HepG2 (cell line): ENCODE results near the gene SKIC2. TPM values are rescaled to one million over a fixed set of nuclear protein-coding genes. Genes with fewer than 3 reads are reported as not detected.

Experiments used
- CAMTA2 ChIP-seq: sonication (generic); formaldehyde crosslinking; IDR thresholded peaks from 2 replicates; pipeline ENCODE4 v1.4.0; 2020; ENCODE audit warnings: mild to moderate bottlenecking, missing genetic modification reagents, borderline replicate concordance
- E2F5 ChIP-seq: sonication (generic); formaldehyde crosslinking; conservative IDR thresholded peaks from 2 replicates; pipeline ENCODE4 v1.4.0; 2020; ENCODE audit warnings: missing genetic modification reagents
- ETV5 ChIP-seq: IDR thresholded peaks from 2 replicates; pipeline ENCODE4 v1.6.1; 2018; ENCODE audit warnings: missing biosample characterization, missing genetic modification reagents, inconsistent platforms, borderline replicate concordance
- NR2F1 ChIP-seq, 2 experiments: fragments of 450-650 bp in 1 of 2; formaldehyde crosslinking in 1 of 2; IDR thresholded peaks; 2 replicates each; pipeline versions ENCODE4 v1.5.0 to v1.6.1; 2016 to 2020; ENCODE audit warnings: mild to moderate bottlenecking in 1 of 2, missing compliant biosample characterization in 1 of 2, missing genetic modification reagents in 1 of 2, moderate library complexity in 1 of 2
- RFXANK ChIP-seq: IDR thresholded peaks from 2 replicates; pipeline ENCODE4 v1.6.1; 2016
- SNRNP70 ChIP-seq: fragments of 200-400 bp; formaldehyde crosslinking; IDR thresholded peaks from 2 replicates; pipeline ENCODE4 v1.6.1; 2017; ENCODE audit warnings: mild to moderate bottlenecking, low read depth, low read length, moderate library complexity
- ZXDC ChIP-seq: sonication (generic); formaldehyde crosslinking; IDR thresholded peaks from 2 replicates; pipeline ENCODE4 v1.5.0; 2020; ENCODE audit warnings: mild to moderate bottlenecking, missing genetic modification reagents
- polyA plus RNA-seq, 8 experiments: library from polyadenylated mRNA; depleted of rRNA in 3 of 8; stranded (reverse) in 7 of 8; unstranded in 1 of 8; fragments of >200 nt; fragmentation: Illumina TruSeq in 4 of 8; extraction: Trizol in 4 of 8; gene quantifications; 2 replicates each; pipeline versions ENCODE4 v1.2.1 to v1.2.3, GENCODE V29; 2011 to 2016; ENCODE audit warnings: low read depth in 4 of 8, missing spikeins in 1 of 8, mixed read lengths in 1 of 8; ENCODE audit not compliant: insufficient read depth in 1 of 8
- total RNA-seq, 5 experiments: library from RNA; depleted of rRNA; stranded (reverse); fragments of >200 nt; fragmentation: Illumina TruSeq; extraction: Trizol; gene quantifications; 2 replicates each; pipeline ENCODE4 v1.2.3, GENCODE V29; 2016; ENCODE audit warnings: low read depth in 1 of 5
- TF ChIP-seq, protein P1 (sequence below): sonication (generic); formaldehyde crosslinking; IDR thresholded peaks from 2 replicates; pipeline ENCODE4 v1.9.0; 2021; ENCODE audit warnings: missing genetic modification reagents, borderline replicate concordance
- TF ChIP-seq, protein P2 (sequence below): sonication (generic); formaldehyde crosslinking; IDR thresholded peaks from 2 replicates; pipeline ENCODE4 v1.8.0; 2022; ENCODE audit warnings: mild to moderate bottlenecking, missing genetic modification reagents; ENCODE audit not compliant: insufficient replicate concordance
- TF ChIP-seq, protein P3 (sequence below): sonication (generic); formaldehyde crosslinking; IDR thresholded peaks from 2 replicates; pipeline ENCODE4 v1.4.0; 2020; ENCODE audit warnings: missing genetic modification reagents
- TF ChIP-seq, protein P4 (sequence below): sonication (generic); formaldehyde crosslinking; IDR thresholded peaks from 2 replicates; pipeline ENCODE4 v1.4.0; 2020; ENCODE audit warnings: missing genetic modification reagents, mild to moderate bottlenecking, borderline replicate concordance

Gene SKIC2
- total and polyA plus RNA-seq, 2 of the 13 experiments (the other 11 are each of a cell fraction or from before 2014, with no cell fraction given) = 67.1 to 68.4 TPM

- TF ChIP-seq ZXDC (no peak), CAMTA2 (CRISPR knock-in tag) (peak; percentile 88), RFXANK (CRISPR knock-in tag) (peak; percentile 53; the same call in 1 of the 2 replicates), NR2F1 (CRISPR knock-in tag; IDR thresholded peaks at IDR 0.05) (peak; percentile 88 to 95), SNRNP70 (no peak), ETV5 (CRISPR knock-in tag) (peak; percentile 95), E2F5 (CRISPR knock-in tag) (peak; percentile 30; the same call in 1 of the 2 replicates)
- TF ChIP-seq, protein P1, sequence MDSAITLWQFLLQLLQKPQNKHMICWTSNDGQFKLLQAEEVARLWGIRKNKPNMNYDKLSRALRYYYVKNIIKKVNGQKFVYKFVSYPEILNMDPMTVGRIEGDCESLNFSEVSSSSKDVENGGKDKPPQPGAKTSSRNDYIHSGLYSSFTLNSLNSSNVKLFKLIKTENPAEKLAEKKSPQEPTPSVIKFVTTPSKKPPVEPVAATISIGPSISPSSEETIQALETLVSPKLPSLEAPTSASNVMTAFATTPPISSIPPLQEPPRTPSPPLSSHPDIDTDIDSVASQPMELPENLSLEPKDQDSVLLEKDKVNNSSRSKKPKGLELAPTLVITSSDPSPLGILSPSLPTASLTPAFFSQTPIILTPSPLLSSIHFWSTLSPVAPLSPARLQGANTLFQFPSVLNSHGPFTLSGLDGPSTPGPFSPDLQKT (CRISPR knock-in tag) = no peak
- TF ChIP-seq, protein P2, sequence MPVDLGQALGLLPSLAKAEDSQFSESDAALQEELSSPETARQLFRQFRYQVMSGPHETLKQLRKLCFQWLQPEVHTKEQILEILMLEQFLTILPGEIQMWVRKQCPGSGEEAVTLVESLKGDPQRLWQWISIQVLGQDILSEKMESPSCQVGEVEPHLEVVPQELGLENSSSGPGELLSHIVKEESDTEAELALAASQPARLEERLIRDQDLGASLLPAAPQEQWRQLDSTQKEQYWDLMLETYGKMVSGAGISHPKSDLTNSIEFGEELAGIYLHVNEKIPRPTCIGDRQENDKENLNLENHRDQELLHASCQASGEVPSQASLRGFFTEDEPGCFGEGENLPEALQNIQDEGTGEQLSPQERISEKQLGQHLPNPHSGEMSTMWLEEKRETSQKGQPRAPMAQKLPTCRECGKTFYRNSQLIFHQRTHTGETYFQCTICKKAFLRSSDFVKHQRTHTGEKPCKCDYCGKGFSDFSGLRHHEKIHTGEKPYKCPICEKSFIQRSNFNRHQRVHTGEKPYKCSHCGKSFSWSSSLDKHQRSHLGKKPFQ (CRISPR knock-in tag) = peak; percentile 73
- TF ChIP-seq, protein P3, sequence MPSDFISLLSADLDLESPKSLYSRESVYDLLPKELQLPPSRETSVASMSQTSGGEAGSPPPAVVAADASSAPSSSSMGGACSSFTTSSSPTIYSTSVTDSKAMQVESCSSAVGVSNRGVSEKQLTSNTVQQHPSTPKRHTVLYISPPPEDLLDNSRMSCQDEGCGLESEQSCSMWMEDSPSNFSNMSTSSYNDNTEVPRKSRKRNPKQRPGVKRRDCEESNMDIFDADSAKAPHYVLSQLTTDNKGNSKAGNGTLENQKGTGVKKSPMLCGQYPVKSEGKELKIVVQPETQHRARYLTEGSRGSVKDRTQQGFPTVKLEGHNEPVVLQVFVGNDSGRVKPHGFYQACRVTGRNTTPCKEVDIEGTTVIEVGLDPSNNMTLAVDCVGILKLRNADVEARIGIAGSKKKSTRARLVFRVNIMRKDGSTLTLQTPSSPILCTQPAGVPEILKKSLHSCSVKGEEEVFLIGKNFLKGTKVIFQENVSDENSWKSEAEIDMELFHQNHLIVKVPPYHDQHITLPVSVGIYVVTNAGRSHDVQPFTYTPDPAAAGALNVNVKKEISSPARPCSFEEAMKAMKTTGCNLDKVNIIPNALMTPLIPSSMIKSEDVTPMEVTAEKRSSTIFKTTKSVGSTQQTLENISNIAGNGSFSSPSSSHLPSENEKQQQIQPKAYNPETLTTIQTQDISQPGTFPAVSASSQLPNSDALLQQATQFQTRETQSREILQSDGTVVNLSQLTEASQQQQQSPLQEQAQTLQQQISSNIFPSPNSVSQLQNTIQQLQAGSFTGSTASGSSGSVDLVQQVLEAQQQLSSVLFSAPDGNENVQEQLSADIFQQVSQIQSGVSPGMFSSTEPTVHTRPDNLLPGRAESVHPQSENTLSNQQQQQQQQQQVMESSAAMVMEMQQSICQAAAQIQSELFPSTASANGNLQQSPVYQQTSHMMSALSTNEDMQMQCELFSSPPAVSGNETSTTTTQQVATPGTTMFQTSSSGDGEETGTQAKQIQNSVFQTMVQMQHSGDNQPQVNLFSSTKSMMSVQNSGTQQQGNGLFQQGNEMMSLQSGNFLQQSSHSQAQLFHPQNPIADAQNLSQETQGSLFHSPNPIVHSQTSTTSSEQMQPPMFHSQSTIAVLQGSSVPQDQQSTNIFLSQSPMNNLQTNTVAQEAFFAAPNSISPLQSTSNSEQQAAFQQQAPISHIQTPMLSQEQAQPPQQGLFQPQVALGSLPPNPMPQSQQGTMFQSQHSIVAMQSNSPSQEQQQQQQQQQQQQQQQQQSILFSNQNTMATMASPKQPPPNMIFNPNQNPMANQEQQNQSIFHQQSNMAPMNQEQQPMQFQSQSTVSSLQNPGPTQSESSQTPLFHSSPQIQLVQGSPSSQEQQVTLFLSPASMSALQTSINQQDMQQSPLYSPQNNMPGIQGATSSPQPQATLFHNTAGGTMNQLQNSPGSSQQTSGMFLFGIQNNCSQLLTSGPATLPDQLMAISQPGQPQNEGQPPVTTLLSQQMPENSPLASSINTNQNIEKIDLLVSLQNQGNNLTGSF (CRISPR knock-in tag) = 0 out of 2 replicates have a peak, but pooled peaks have one; percentile 2
- TF ChIP-seq, protein P4, sequence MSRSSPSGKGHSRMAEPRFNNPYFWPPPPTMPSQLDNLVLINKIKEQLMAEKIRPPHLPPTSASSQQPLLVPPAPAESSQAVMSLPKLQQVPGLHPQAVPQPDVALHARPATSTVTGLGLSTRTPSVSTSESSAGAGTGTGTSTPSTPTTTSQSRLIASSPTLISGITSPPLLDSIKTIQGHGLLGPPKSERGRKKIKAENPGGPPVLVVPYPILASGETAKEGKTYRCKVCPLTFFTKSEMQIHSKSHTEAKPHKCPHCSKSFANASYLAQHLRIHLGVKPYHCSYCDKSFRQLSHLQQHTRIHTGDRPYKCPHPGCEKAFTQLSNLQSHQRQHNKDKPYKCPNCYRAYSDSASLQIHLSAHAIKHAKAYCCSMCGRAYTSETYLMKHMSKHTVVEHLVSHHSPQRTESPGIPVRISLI (CRISPR knock-in tag) = peak; percentile 62; the same call in 1 of the 2 replicates
Observed at GRCh38 chr6:31945507-31946369, 13.2 kb upstream of the SKIC2 start, which contains the start of gene CFB (continued).
